CD14-positive monocyte (primary cell): ENCODE measurements around the gene ATP2C1. TPM values are rescaled to one million over a fixed set of nuclear protein-coding genes. Genes with fewer than 3 reads are reported as not detected.

Experiments
- DNase-seq, 3 donors: peaks; one replicate each; pipeline ENCODE4 v3.0.0-alpha.2; 2011 to 2022
- H2AFZ ChIP-seq: 2 replicates; pipeline ENCODE4 v1.6.0; 2012; ENCODE audit warnings: mild to moderate bottlenecking, low read depth, low read length, inconsistent platforms; ENCODE audit not compliant: insufficient read depth, poor library complexity, severe bottlenecking
- H3K27ac ChIP-seq, 2 donors: 1 replicate in 1 of 2; 2 replicates in 1 of 2; pipeline ENCODE4 v1.5.1; 2012 to 2013; ENCODE audit warnings: low read length in 2 of 2, control low read depth in 1 of 2, inconsistent platforms in 1 of 2, low read depth in 1 of 2, mild to moderate bottlenecking in 1 of 2
- H3K27me3 ChIP-seq, 2 donors: one replicate each; pipeline versions ENCODE4 v1.6.0 to v1.6.1; 2011 to 2013; ENCODE audit warnings: low read length in 2 of 2; ENCODE audit not compliant: control insufficient read depth in 2 of 2, insufficient read depth in 2 of 2
- H3K36me3 ChIP-seq, 2 donors: replicated peaks in 1 of 2; 1 replicate in 1 of 2; 2 replicates in 1 of 2; pipeline versions ENCODE4 v1.5.1 to v1.6.1; 2012 to 2013; ENCODE audit warnings: low read length in 2 of 2, control low read depth in 1 of 2, inconsistent platforms in 1 of 2, mild to moderate bottlenecking in 1 of 2; ENCODE audit not compliant: insufficient read depth in 2 of 2, control insufficient read depth in 1 of 2
- H3K4me1 ChIP-seq, 2 donors: 1 replicate in 1 of 2; 2 replicates in 1 of 2; pipeline versions ENCODE4 v1.5.1 to v1.6.1; 2012 to 2013; ENCODE audit warnings: low read length in 2 of 2, control low read depth in 1 of 2, inconsistent platforms in 1 of 2, mild to moderate bottlenecking in 1 of 2, moderate library complexity in 1 of 2; ENCODE audit not compliant: insufficient read depth in 2 of 2, control insufficient read depth in 1 of 2
- H3K4me2 ChIP-seq: replicated peaks from 2 replicates; pipeline ENCODE3; 2012; ENCODE audit warnings: low read length, moderate library complexity, mild to moderate bottlenecking; ENCODE audit not compliant: poor library complexity, severe bottlenecking; ENCODE audit errors: extremely low read depth
- H3K4me3 ChIP-seq, 3 experiments: fragments of 200-600 bp in 1 of 3; sonication (generic) in 1 of 3; replicated peaks in 1 of 3; 1 replicate in 2 of 3; 2 replicates in 1 of 3; pipeline ENCODE4 v1.5.1; 2011 to 2013; ENCODE audit warnings: low read length in 3 of 3, mild to moderate bottlenecking in 3 of 3, control low read depth in 2 of 3, low read depth in 2 of 3, inconsistent platforms in 1 of 3, moderate library complexity in 1 of 3
- H3K79me2 ChIP-seq: 2 replicates; pipeline ENCODE4 v1.6.0; 2012; ENCODE audit warnings: mild to moderate bottlenecking, control low read depth, inconsistent platforms, low read length, moderate library complexity; ENCODE audit not compliant: insufficient read depth
- H3K9ac ChIP-seq: 2 replicates; pipeline ENCODE4 v1.6.0; 2017; ENCODE audit warnings: low read length, mild to moderate bottlenecking; ENCODE audit not compliant: insufficient read depth, poor library complexity, severe bottlenecking
- H3K9me3 ChIP-seq, 2 donors: replicated peaks in 1 of 2; 1 replicate in 1 of 2; 2 replicates in 1 of 2; pipeline versions ENCODE4 v1.5.1 to v1.6.1; 2012 to 2013; ENCODE audit warnings: low read length in 2 of 2, control low read depth in 1 of 2; ENCODE audit not compliant: control insufficient read depth in 1 of 2, insufficient read depth in 1 of 2
- H4K20me1 ChIP-seq: 2 replicates; pipeline ENCODE4 v1.6.0; 2012; ENCODE audit warnings: mild to moderate bottlenecking, low read length, control low read depth, moderate library complexity; ENCODE audit not compliant: insufficient read depth
- H3K27ac Mint-ChIP-seq, 7 donors: one replicate each; pipeline ENCODE4 v1.8.0; 2020; ENCODE audit warnings: mild to moderate bottlenecking in 7 of 7, mixed read lengths in 7 of 7, moderate library complexity in 6 of 7, inconsistent platforms in 2 of 7
- H3K27me3 Mint-ChIP-seq, 3 donors: one replicate each; pipeline ENCODE4 v1.8.0; 2021 to 2022; ENCODE audit warnings: low read depth in 3 of 3, mild to moderate bottlenecking in 3 of 3, mixed read lengths in 3 of 3, moderate library complexity in 3 of 3, inconsistent platforms in 1 of 3
- H3K36me3 Mint-ChIP-seq, 2 donors: one replicate each; pipeline ENCODE4 v1.8.0; 2020; ENCODE audit warnings: mixed read lengths in 2 of 2, inconsistent platforms in 1 of 2, mild to moderate bottlenecking in 1 of 2
- H3K4me1 Mint-ChIP-seq: one replicate; pipeline ENCODE4 v1.8.0; 2020; ENCODE audit warnings: mild to moderate bottlenecking, mixed read lengths
- H3K4me3 Mint-ChIP-seq, 2 donors: one replicate each; pipeline ENCODE4 v1.8.0; 2020; ENCODE audit warnings: mild to moderate bottlenecking in 2 of 2, mixed read lengths in 2 of 2, moderate library complexity in 1 of 2
- H3K9me3 Mint-ChIP-seq, 7 donors: one replicate each; pipeline ENCODE4 v1.8.0; 2020 to 2022; ENCODE audit warnings: mixed read lengths in 7 of 7, mild to moderate bottlenecking in 6 of 7, moderate library complexity in 6 of 7, inconsistent platforms in 2 of 7
- WGBS: methylation state at CpG from one replicate; pipeline ENCODE4 v1.1.5; 2013; ENCODE audit warnings: missing lambda C conversion rate; ENCODE audit not compliant: insufficient coverage; 5-methylcytosine and 5-hydroxymethylcytosine counted together
- intact Hi-C, 2 donors: fragments of 100-400 bp; cut with micrococcal nuclease; formaldehyde crosslinking; loops; one replicate each; pipeline versions ENCODE4 v1.15.0 to v1.15.1; 2023
- polyA plus RNA-seq, 3 donors: library from polyadenylated mRNA; depleted of rRNA in 1 of 3; unstranded in 2 of 3; stranded (reverse) in 1 of 3; fragments of 300-500 nt in 2 of 3; fragments of >200 nt in 1 of 3; fragmentation: Illumina TruSeq in 2 of 3; gene quantifications; 1 replicate in 2 of 3; 2 replicates in 1 of 3; pipeline ENCODE4 v1.2.3, GENCODE V29; 2012 to 2021
- TF ChIP-seq, protein P1 (sequence below): fragments of 200-600 bp; IDR thresholded peaks from one replicate; pipeline ENCODE4 v1.8.0; 2022; ENCODE audit warnings: antibody characterized with exemption, mild to moderate bottlenecking

Gene ATP2C1
- polyA plus RNA-seq, 3 donors, result 11.7 to 22.0 (median 12.2) TPM

DNA sequence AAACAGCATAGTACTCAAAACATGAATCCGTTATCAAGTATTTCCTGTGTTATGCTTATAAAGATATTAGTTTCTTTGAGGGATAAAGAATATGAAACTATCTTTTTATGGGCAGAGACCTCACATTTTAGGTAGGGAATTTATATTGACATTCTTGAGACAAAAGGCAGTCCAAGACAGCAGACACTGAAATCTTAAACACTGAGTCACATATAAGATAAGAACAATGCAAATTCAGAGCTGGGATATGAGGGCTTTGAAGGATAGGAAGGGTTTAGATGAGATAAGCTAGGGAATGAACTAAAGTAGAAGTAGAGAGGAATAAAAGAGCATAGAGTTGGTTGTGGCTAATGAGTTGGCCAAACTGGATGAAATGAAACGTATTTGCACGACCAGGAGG lies 74.3 kb downstream of the ATP2C1 start:
- Histone ChIP-seq H3K27ac (no peak overlapping the region), H3K9ac (no peak overlapping the region)

DNA sequence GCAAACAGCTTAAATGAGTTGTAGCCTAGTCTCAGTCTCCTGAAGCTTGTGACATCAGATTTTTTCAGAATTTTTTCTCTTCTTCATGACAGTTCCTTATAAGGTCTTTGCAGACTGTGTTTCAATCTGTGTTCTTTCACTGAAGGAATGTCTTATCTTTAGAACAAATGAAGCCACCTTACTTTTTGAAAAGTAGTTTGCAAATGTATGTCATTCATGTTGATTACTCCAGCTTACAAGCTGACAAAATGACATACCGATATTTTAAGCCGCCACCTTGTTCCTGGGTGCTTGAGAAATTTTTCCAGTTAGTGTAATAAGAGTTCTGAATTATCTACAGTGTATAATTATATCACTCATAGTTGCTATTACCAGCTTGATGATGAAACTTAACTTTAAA lies 75.7 kb downstream of the ATP2C1 start:
- H3K9me3 ChIP-seq, result no peaks in the 10 kb centered on the region
- H3K27me3 ChIP-seq, result no peaks in the 10 kb centered on the region
- no peak overlapping the region for H3K4me3 ChIP-seq
- peaks cover 61 to 65% of the 10 kb centered on the region in 2 donors for H3K36me3 Mint-ChIP-seq
- H3K4me3 Mint-ChIP-seq, result no peak overlapping the region
- no peak overlapping the region for H3K27ac ChIP-seq
- H3K4me1 ChIP-seq, result no peaks in the 10 kb centered on the region
- H3K36me3 ChIP-seq, result peaks cover 40 to 75% of the 10 kb centered on the region in 2 donors
- no peaks in the 10 kb centered on the region for H4K20me1 ChIP-seq
- no peaks in the 10 kb centered on the region for H3K4me1 Mint-ChIP-seq
- DNase-seq, result no peak
- H2AFZ ChIP-seq, result no peak overlapping the region
- H3K27me3 Mint-ChIP-seq, result no peaks in the 10 kb centered on the region
- H3K27ac Mint-ChIP-seq, result no peak overlapping the region
- no peak overlapping the region for H3K4me2 ChIP-seq
- no CpG with 5 or more reads among the region's 2 CpGs for WGBS
- peaks cover 0 to 2% (median 0%) of the 10 kb centered on the region in 7 donors for H3K9me3 Mint-ChIP-seq
- TF ChIP-seq, protein P1, sequence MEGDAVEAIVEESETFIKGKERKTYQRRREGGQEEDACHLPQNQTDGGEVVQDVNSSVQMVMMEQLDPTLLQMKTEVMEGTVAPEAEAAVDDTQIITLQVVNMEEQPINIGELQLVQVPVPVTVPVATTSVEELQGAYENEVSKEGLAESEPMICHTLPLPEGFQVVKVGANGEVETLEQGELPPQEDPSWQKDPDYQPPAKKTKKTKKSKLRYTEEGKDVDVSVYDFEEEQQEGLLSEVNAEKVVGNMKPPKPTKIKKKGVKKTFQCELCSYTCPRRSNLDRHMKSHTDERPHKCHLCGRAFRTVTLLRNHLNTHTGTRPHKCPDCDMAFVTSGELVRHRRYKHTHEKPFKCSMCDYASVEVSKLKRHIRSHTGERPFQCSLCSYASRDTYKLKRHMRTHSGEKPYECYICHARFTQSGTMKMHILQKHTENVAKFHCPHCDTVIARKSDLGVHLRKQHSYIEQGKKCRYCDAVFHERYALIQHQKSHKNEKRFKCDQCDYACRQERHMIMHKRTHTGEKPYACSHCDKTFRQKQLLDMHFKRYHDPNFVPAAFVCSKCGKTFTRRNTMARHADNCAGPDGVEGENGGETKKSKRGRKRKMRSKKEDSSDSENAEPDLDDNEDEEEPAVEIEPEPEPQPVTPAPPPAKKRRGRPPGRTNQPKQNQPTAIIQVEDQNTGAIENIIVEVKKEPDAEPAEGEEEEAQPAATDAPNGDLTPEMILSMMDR, result no peak
- H3K9ac ChIP-seq, result no peak overlapping the region
- H3K79me2 ChIP-seq, result no peaks in the 10 kb centered on the region
- intact Hi-C loops, result no loop called here

More for the DNA sequence above, 74.3 kb downstream of the ATP2C1 start:
- Mint-ChIP-seq H3K27ac (no peak overlapping the region), H3K36me3 (peaks cover 56 to 67% of the 10 kb centered on the region in 2 donors), H3K4me3 (no peak overlapping the region), H3K27me3 (no peaks in the 10 kb centered on the region), H3K9me3 (peaks cover 0 to 2% (median 0%) of the 10 kb centered on the region in 7 donors), H3K4me1 (peaks cover 6% of the 10 kb centered on the region)
- intact Hi-C loops, result no loop called here
- H3K9me3 ChIP-seq, result no peaks in the 10 kb centered on the region
- H2AFZ ChIP-seq, result no peak overlapping the region
- H3K36me3 ChIP-seq, result peaks cover 40 to 72% of the 10 kb centered on the region in 2 donors
- DNase-seq, result no peak
- H3K79me2 ChIP-seq, result no peaks in the 10 kb centered on the region
- no peak overlapping the region for H3K4me2 ChIP-seq
- TF ChIP-seq, protein P1, result no peak
- WGBS, result 92% methylated on average over 2 of the region's 3 CpGs
- no peaks in the 10 kb centered on the region for H4K20me1 ChIP-seq
- no peak overlapping the region for H3K4me3 ChIP-seq
- no peaks in the 10 kb centered on the region for H3K4me1 ChIP-seq
- no peaks in the 10 kb centered on the region for H3K27me3 ChIP-seq
